GM13977 (cell line): Measurements from ENCODE around the gene GPR158.
A peak's percentile ranks its signal among the peaks of the same experiment; 100 is the strongest.

Experiments used
- DNase-seq: peaks from one replicate; pipeline ENCODE4 v3.0.0; 2012; ENCODE audit warnings: low spot score
- in situ Hi-C: fragments of 300-500 bp; cut with MboI; formaldehyde crosslinking; loops from one replicate; pipeline ENCODE4 v1.12.0; 2022; ENCODE audit warnings: low sequenced_read_pairs, low pct_unique_long_range_greater_than_20kb, mixed read lengths, inconsistent platforms; ENCODE audit not compliant: unreplicated experiment
- TF ChIP-seq, protein P1 (sequence below): IDR thresholded peaks from 2 replicates; pipeline ENCODE4 v1.5.1; 2012; ENCODE audit warnings: mild to moderate bottlenecking, control low read depth; ENCODE audit not compliant: insufficient read depth; ENCODE audit errors: extremely low read depth, missing control alignments

GPR158 gene

DNA sequence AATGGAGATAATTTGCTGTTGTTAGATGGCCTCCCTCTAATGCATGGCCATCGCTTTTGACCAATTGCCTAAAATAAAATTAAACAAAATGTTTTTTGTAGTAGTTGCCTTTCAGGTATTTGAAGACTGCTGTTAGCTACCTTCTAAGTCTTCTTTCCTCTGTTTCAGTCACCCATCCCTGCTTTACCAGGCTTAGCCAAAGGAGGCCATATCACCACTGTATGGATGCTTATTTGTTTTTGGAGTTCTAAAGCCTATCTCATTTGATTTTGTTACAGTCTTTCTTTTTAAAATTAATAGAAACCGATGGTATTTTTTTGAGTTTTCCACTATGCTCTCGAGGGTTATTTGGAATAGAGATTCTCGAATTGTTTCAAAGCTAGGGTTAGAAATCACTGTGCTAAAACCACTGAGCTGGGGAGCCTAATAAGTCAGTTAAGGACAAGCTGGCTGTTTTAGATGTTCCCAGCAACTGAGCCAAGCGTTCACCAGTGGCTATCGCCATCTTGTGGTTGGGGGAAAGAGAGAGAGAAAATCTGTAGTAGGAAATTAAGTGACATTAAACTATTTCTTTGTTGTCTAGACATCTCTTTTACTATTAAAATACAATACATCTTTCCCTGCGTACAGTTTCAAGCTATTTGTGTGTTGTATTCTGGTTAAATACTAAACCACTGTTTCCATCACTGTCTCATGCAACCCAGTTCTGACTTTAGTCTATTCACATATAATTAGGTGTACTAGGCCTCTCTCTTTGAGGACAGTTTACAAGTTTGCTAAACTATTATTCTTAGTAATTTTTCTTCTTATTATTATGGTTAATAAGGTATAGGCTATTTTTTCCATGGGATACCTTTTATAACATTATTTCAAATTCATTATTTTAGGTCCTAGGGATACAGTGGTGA, 52.2 kb downstream of the GPR158 start:
- in situ Hi-C loops: no loop called here
- TF ChIP-seq, protein P1, sequence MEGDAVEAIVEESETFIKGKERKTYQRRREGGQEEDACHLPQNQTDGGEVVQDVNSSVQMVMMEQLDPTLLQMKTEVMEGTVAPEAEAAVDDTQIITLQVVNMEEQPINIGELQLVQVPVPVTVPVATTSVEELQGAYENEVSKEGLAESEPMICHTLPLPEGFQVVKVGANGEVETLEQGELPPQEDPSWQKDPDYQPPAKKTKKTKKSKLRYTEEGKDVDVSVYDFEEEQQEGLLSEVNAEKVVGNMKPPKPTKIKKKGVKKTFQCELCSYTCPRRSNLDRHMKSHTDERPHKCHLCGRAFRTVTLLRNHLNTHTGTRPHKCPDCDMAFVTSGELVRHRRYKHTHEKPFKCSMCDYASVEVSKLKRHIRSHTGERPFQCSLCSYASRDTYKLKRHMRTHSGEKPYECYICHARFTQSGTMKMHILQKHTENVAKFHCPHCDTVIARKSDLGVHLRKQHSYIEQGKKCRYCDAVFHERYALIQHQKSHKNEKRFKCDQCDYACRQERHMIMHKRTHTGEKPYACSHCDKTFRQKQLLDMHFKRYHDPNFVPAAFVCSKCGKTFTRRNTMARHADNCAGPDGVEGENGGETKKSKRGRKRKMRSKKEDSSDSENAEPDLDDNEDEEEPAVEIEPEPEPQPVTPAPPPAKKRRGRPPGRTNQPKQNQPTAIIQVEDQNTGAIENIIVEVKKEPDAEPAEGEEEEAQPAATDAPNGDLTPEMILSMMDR: peak; percentile 62
- peak; percentile 11 for DNase-seq

DNA sequence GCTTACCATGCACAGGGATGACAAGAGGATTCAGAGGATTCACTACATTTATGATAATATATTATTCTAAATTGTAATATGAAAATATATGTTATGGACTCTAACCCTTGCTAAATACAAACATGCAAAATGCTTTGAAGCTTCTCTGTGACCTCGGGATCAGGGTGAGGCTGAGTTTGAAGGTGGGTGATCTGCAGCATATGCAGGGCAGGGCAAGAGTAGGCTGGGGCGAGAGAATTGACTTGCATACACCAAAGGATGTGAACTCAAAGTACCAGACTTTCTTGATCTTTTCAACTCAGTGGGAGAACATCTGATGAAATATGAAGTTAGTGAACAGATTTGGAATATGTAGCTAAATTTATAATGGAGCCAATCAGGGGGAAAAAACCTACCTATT, 57.0 kb downstream of the GPR158 start:
- TF ChIP-seq, protein P1: no peak
- no peak for DNase-seq
- in situ Hi-C loops: no loop called here

DNA sequence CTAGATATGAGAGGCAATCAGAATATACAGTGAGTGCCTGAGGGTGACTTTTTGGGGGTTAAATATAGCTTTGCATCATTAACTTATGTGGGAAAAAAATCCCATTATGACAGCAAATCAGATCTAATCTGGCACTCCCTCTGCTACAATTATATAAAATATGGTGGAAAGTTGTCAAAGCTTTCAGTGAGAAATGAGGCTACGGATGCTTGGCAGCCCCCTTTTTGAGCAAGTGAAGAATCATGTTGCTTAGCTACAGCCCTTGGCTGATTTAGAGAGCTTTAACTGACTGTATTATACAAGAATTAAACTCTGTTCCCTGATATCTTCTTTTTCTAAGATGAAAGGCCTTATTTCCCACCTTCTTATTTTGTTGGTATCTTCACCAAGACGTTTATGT, 57.4 kb downstream of the GPR158 start:
- TF ChIP-seq, protein P1: no peak
- in situ Hi-C loops: no loop called here
- no peak for DNase-seq

DNA sequence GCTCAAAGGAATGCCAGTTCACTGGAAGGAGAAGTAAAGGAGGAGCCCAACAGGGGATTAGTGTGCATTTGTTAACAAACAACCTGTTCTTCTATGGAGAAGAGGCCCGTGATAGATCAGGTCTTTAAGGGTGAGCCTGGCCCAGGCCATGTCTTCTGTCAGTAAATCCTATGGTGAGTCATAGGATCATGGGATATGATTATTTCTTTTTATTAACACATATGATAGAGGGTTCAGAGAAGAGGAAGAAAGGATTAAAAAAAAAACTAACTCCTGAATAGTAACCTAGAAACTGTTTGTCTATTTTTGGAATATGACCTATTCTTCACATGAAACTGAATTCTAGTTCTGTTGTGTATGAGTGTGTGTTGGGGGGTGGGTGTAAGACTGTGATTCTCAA, 70.4 kb downstream of the GPR158 start:
- in situ Hi-C loops: no loop called here
- TF ChIP-seq, protein P1: no peak
- DNase-seq: no peak

DNA sequence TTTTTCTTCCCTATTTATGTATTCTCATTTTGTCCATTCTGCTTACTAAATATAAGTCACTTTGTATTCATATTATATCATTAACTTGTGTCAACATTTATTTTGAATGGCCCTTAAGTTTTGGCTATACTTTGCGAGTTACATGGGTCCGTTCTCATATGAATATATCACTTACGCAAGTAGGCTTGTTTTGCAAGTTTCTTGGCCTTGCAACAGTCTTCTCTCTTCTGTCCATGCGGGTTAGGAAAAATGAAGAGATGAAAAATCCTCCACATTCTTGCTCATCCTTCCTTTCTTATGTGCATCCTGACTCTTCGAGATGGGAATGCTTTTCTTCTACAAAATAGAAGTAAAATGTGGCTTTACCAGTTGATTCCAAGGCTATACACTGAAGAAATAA, 82.8 kb downstream of the GPR158 start:
- in situ Hi-C loops: no loop called here
- TF ChIP-seq, protein P1: no peak

DNA sequence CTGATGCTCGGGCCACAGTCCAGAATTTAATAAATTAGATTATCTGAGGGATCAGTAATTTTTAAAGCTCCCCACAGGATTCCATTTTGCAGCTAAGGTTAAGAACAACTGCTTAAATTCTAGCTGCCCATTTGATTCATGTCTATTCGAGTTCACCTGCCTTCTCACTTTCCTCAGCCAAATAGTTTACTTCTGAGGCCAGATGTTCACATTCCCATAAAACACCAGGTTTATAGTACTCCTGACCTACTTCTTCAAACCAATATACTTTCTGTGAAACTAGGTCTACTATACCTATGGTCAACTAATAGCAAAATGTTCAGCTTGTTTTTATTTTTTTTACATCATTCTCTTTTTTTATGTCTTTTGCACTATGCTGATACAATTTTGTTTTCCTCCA, 86.3 kb downstream of the GPR158 start:
- TF ChIP-seq, protein P1: no peak
- in situ Hi-C loops: no loop called here
- no peak for DNase-seq

More for the DNA sequence above, 82.8 kb downstream of the GPR158 start:
- no peak for DNase-seq
